ENCODE measurements around the gene TK1. TPM values are rescaled to one million over a fixed set of nuclear protein-coding genes. Genes with fewer than 3 reads are reported as not detected.
"Not testable (repeated sequence)": the region's sequence is repeated elsewhere in the genome, so short reads cannot be mapped to it uniquely, and the experiment has no call there.

TK1 gene
- total RNA-seq (10 to 100 TPM in 1 of 9 donors, 1 to 10 TPM in 6, under 1 TPM in 2; 0.29 to 21.7 (median 1.2) TPM), polyA plus RNA-seq (1 to 10 TPM in 1 of 2 donors, under 1 TPM in 1; 0.91 to 1.9 TPM)
- long read RNA-seq, donor 1, partial matches to known transcripts, result 0 of 3 reads
- long read RNA-seq, donor 1, other reads (novel, unspliced or antisense), result 0 of 3 reads
- long read RNA-seq, donor 2, transcript TK1-201 (7 exons, 1,628 nt), result major isoform, 7 of 13 reads
- long read RNA-seq, donor 2, partial matches to known transcripts, result 1 of 13 reads
- long read RNA-seq, donor 2, other reads (novel, unspliced or antisense), result 5 of 13 reads
- long read RNA-seq, donor 3, transcript TK1-201 (7 exons, 1,628 nt), result major isoform, 8 of 9 reads
- long read RNA-seq, donor 3, partial matches to known transcripts, result 0 of 9 reads
- long read RNA-seq, donor 3, other reads (novel, unspliced or antisense), result 1 of 9 reads

GRCh38 chr17:78186692-78187595 lies at the start of gene TK1, which contains the start of gene AFMID:
TK1 (minus strand) TSS chr17:78187052; CDS start chr17:78186994, 58 bp downstream.
AFMID (plus strand) TSS chr17:78187362; CDS start chr17:78187371, 9 bp downstream.
- WGBS, 4 donors, result 5 to 10% (median 6%) methylated on average over 28 to 57 of the region's 57 CpGs
- H3K4me1 ChIP-seq, result peaks cover 0 to 38% (median 10%) of the 10 kb centered on the region in 12 donors
- ATAC-seq, result peak; percentile 98 to 99 (median 98)

GRCh38 chr17:78235885-78236284 lies 49.0 kb upstream of the TK1 start:
- TF ChIP-seq POLR2A (IDR thresholded peaks at IDR 0.05) (no peak), CTCF (IDR thresholded peaks at IDR 0.05) (no peak)
- peaks cover 14 to 26% (median 17%) of the 10 kb centered on the region in 9 donors for H3K27me3 ChIP-seq
- 86 to 88% (median 87%) methylated on average over 2 to 8 of the region's 8 CpGs for WGBS, 4 donors
- no peaks in the 10 kb centered on the region for H3K36me3 ChIP-seq
- no peak overlapping the region for H3K4me3 ChIP-seq
- intact Hi-C loops (cut with DNase I), result no loop called here
- no peaks in the 10 kb centered on the region for H3K9me3 ChIP-seq
- ATAC-seq (no peak), DNase-seq (no peak)
- H3K4me1 ChIP-seq, result peaks cover 0 to 15% (median 0%) of the 10 kb centered on the region in 12 donors
- H3K27ac ChIP-seq, result no peak overlapping the region

More at GRCh38 chr17:78186692-78187595, at the start of gene TK1, which contains the start of gene AFMID:
- peaks cover 0 to 14% (median 5%) of the 10 kb centered on the region in 9 donors for H3K36me3 ChIP-seq
- intact Hi-C loops (cut with DNase I), result loop anchor here in 1 of 10 donors (5.0 kb wide), 1 partner anchor 65 kb away; no protein-coding TSS in a partner anchor
- peak within 1 kb of the TSS; percentile 15 to 74 (median 56) for H3K4me3 ChIP-seq
- H3K27ac ChIP-seq, result peak within 1 kb of the TSS in 11 of 12 donors; percentile 4 to 81 (median 54)
- H3K27me3 ChIP-seq, result no peaks in the 10 kb centered on the region
- DNase-seq, result peak; percentile 96 to 99 (median 97)
- TF ChIP-seq CTCF (IDR thresholded peaks at IDR 0.05), result peak; percentile 74 to 92 (median 84)
- peak; percentile 41 to 87 for TF ChIP-seq POLR2A (IDR thresholded peaks at IDR 0.05)
- H3K9me3 ChIP-seq, result no peaks in the 10 kb centered on the region

GRCh38 chr17:78235022-78235421 lies 48.2 kb upstream of the TK1 start:
- H3K9me3 ChIP-seq; H3K36me3 ChIP-seq; intact Hi-C loops (cut with DNase I); H3K4me3 ChIP-seq: not testable (repeated sequence)
- Histone ChIP-seq H3K4me1 (peaks cover 0 to 15% (median 0%) of the 10 kb centered on the region in 12 donors), H3K27me3 (peaks cover 16 to 33% (median 24%) of the 10 kb centered on the region in 9 donors), H3K27ac (peak overlapping the region in 10 of 12 donors; percentile 22 to 65 (median 46))
- 53 to 74% (median 62%) methylated on average over 6 of the region's 6 CpGs for WGBS, 4 donors
- ATAC-seq (peak in 3 of 4 donors; percentile 46 to 70 (median 62)), DNase-seq (peak; percentile 64 to 75 (median 67))

- intact Hi-C loops (cut with DNase I), result no loop called here
- Histone ChIP-seq H3K4me1 (peaks cover 0 to 15% (median 0%) of the 10 kb centered on the region in 12 donors), H3K27ac (peak overlapping the region in 9 of 12 donors; percentile 31 to 65 (median 54)), H3K4me3 (no peak overlapping the region), H3K9me3 (no peaks in the 10 kb centered on the region), H3K27me3 (peaks cover 16 to 36% (median 24%) of the 10 kb centered on the region in 9 donors), H3K36me3 (no peaks in the 10 kb centered on the region)
- 69 to 93% (median 83%) methylated on average over 11 to 17 of the region's 17 CpGs for WGBS, 4 donors
- DNase-seq, result no peak
- no peak for ATAC-seq
- TF ChIP-seq CTCF (IDR thresholded peaks at IDR 0.05), result no peak
Observed at GRCh38 chr17:78234261-78234865, 47.5 kb upstream of the TK1 start.

Data from heart left ventricle (tissue), 16 donors.